ENCODE results near the gene TPX2.

Gene TPX2

DNA sequence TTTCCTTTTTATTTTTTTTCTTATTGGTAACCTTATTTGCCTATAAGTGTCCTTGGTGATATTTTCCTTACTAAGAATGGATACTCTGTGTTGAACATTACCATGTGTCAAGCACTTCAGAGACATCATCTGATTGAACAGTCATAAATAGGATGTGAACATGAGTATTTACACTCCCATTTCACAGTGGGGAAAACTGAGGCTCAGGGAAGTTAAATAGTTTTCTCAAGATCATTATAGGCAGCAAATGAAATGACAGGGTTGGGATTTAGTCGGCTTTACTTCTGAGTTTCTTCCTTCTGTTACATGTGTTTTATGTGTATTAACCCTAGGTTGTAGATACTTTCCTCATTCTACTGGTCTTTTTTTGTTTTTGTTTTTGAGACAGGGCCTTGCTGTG, 35.3 kb downstream of the TPX2 start:
- H4K8ac ChIP-seq (ENCODE audit: low read depth, low read length), result no peak overlapping the region
- no peak overlapping the region for H3K9ac ChIP-seq (ENCODE audit: low read length)
- WGBS (ENCODE audit: extremely low coverage, insufficient coverage, low lambda C conversion rate), result no CpG with 5 or more reads among the region's 1 CpG
- no peak overlapping the region for H2BK15ac ChIP-seq (replicated peaks; ENCODE audit: low read depth)
- no peaks in the 10 kb centered on the region for H3K79me2 ChIP-seq (ENCODE audit: control insufficient read depth, insufficient read depth, low read length)
- no peak overlapping the region for H2BK5ac ChIP-seq (ENCODE audit: low read length)
- H3K4me2 ChIP-seq (ENCODE audit: low read length), result no peak overlapping the region
- no peak for DNase-seq
- H3K4me1 ChIP-seq (ENCODE audit: control insufficient read depth, low read depth, low read length), result no peaks in the 10 kb centered on the region
- H4K5ac ChIP-seq (ENCODE audit: low read length), result no peak overlapping the region
- no peaks in the 10 kb centered on the region for H3K27me3 ChIP-seq (ENCODE audit: insufficient read depth, low read length, poor library complexity)
- no peak overlapping the region for H3K27ac ChIP-seq (ENCODE audit: low read depth, low read length)
- H2BK120ac ChIP-seq (ENCODE audit: low read depth, low read length), result no peak overlapping the region
- H3K4ac ChIP-seq (ENCODE audit: low read depth, low read length), result no peak overlapping the region
- no peak overlapping the region for H3K23ac ChIP-seq (ENCODE audit: low read length)
- H3K79me1 ChIP-seq (ENCODE audit: low read length), result no peaks in the 10 kb centered on the region
- H3K36me3 ChIP-seq (ENCODE audit: control insufficient read depth, insufficient read depth, low read length), result peaks cover 14% of the 10 kb centered on the region
- H3K56ac ChIP-seq (ENCODE audit: low read length), result no peak overlapping the region
- H3K4me3 ChIP-seq (ENCODE audit: low read length), result no peak overlapping the region
- no peak overlapping the region for H2AK5ac ChIP-seq (ENCODE audit: low read length)
- no peak overlapping the region for H3K18ac ChIP-seq (ENCODE audit: low read length)

DNA sequence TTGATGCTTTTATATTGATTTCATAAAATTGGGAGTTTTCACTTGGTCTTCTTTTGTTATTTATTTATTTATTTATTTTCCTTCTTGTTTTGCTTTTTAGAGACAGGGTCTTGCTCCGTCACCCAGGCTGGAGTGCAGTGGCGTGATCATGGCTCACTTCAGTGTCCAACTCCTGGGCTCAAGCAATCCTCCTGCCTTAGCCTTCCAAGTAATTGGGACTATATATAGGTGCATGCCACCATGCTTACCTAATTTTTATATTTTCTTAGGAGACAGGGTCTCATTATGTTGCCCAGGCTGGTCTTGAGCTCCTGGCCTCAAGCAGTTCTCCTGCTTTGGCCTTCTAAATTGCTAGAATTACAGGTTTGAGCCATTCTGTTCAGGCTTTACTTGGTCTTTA, 41.7 kb downstream of the TPX2 start:
- Histone ChIP-seq H3K27me3 (ENCODE audit: insufficient read depth, low read length, poor library complexity) (no peaks in the 10 kb centered on the region), H2BK120ac (ENCODE audit: low read depth, low read length) (no peak overlapping the region), H2BK15ac (replicated peaks; ENCODE audit: low read depth) (no peak overlapping the region), H3K4me2 (ENCODE audit: low read length) (no peak overlapping the region), H3K4me3 (ENCODE audit: low read length) (no peak overlapping the region), H4K5ac (ENCODE audit: low read length) (no peak overlapping the region), H3K56ac (ENCODE audit: low read length) (no peak overlapping the region), H3K4me1 (ENCODE audit: control insufficient read depth, low read depth, low read length) (no peaks in the 10 kb centered on the region), H3K36me3 (ENCODE audit: control insufficient read depth, insufficient read depth, low read length) (peaks cover 25% of the 10 kb centered on the region), H2BK5ac (ENCODE audit: low read length) (no peak overlapping the region), H4K8ac (ENCODE audit: low read depth, low read length) (no peak overlapping the region), H3K79me2 (ENCODE audit: control insufficient read depth, insufficient read depth, low read length) (no peaks in the 10 kb centered on the region), H3K79me1 (ENCODE audit: low read length) (no peaks in the 10 kb centered on the region), H3K9ac (ENCODE audit: low read length) (no peak overlapping the region), H2AK5ac (ENCODE audit: low read length) (no peak overlapping the region), H3K27ac (ENCODE audit: low read depth, low read length) (no peak overlapping the region), H3K18ac (ENCODE audit: low read length) (no peak overlapping the region), H3K23ac (ENCODE audit: low read length) (no peak overlapping the region), H3K4ac (ENCODE audit: low read depth, low read length) (no peak overlapping the region)
- no peak for DNase-seq
- no CpG with 5 or more reads among the region's 2 CpGs for WGBS (ENCODE audit: extremely low coverage, insufficient coverage, low lambda C conversion rate)

- Histone ChIP-seq H3K4me2 (ENCODE audit: low read length) (no peak overlapping the region), H3K4ac (ENCODE audit: low read depth, low read length) (no peak overlapping the region), H3K79me2 (ENCODE audit: control insufficient read depth, insufficient read depth, low read length) (no peaks in the 10 kb centered on the region), H2BK15ac (replicated peaks; ENCODE audit: low read depth) (no peak overlapping the region), H2BK120ac (ENCODE audit: low read depth, low read length) (no peak overlapping the region), H3K27ac (ENCODE audit: low read depth, low read length) (no peak overlapping the region), H3K18ac (ENCODE audit: low read length) (no peak overlapping the region), H3K27me3 (ENCODE audit: insufficient read depth, low read length, poor library complexity) (no peaks in the 10 kb centered on the region), H3K9ac (ENCODE audit: low read length) (no peak overlapping the region), H2BK5ac (ENCODE audit: low read length) (no peak overlapping the region), H3K56ac (ENCODE audit: low read length) (no peak overlapping the region), H2AK5ac (ENCODE audit: low read length) (no peak overlapping the region), H3K4me1 (ENCODE audit: control insufficient read depth, low read depth, low read length) (no peaks in the 10 kb centered on the region), H4K5ac (ENCODE audit: low read length) (no peak overlapping the region), H3K79me1 (ENCODE audit: low read length) (no peaks in the 10 kb centered on the region), H3K23ac (ENCODE audit: low read length) (no peak overlapping the region), H3K36me3 (ENCODE audit: control insufficient read depth, insufficient read depth, low read length) (peaks cover 28% of the 10 kb centered on the region), H4K8ac (ENCODE audit: low read depth, low read length) (no peak overlapping the region), H3K4me3 (ENCODE audit: low read length) (no peak overlapping the region)
- WGBS (ENCODE audit: extremely low coverage, insufficient coverage, low lambda C conversion rate), result no CpG with 5 or more reads among the region's 4 CpGs
- DNase-seq, result no peak
Observed at GRCh38 chr20:31781945-31782344, 42.9 kb downstream of the TPX2 start.

DNA sequence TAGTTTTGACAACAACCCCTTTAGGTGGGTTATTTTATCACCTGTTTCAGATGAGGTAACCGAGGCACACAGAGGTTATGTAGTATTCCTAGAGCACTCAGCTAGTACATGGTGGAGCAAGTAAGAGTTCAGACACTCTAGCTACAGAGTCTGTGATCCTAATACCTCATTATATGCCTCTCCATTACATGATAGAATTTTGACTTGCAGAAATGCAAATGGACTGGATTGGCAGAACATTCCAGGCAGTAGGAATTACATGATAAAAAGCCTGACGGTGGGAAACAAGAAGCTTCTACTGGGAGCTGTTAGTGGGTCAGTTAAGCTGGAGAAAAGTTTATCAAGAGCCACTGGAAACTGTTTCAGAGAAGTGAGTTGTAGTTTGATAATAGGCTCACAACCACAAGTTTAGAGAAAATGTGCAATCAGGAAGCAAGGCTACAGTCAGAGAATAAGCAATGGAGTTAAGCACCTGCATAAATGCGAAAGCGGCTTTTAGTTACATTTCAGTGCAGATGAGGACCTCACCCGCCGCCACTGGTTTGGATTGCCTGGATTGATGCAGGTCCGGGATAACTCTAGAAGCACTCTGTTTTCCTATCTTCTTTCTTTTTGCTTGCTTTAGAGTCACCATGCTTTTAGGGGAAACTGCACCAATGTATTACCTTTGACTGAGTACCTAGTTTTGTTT, 45.4 kb downstream of the TPX2 start:
- no peak overlapping the region for H2BK120ac ChIP-seq (ENCODE audit: low read depth, low read length)
- H3K79me2 ChIP-seq (ENCODE audit: control insufficient read depth, insufficient read depth, low read length), result no peaks in the 10 kb centered on the region
- no peak overlapping the region for H2BK15ac ChIP-seq (replicated peaks; ENCODE audit: low read depth)
- H4K8ac ChIP-seq (ENCODE audit: low read depth, low read length), result no peak overlapping the region
- no peak for DNase-seq
- no peak overlapping the region for H3K18ac ChIP-seq (ENCODE audit: low read length)
- no peak overlapping the region for H4K5ac ChIP-seq (ENCODE audit: low read length)
- H3K79me1 ChIP-seq (ENCODE audit: low read length), result no peaks in the 10 kb centered on the region
- no peak overlapping the region for H2BK5ac ChIP-seq (ENCODE audit: low read length)
- no peak overlapping the region for H3K4me2 ChIP-seq (ENCODE audit: low read length)
- WGBS (ENCODE audit: extremely low coverage, insufficient coverage, low lambda C conversion rate), result no CpG with 5 or more reads among the region's 7 CpGs
- no peak overlapping the region for H2AK5ac ChIP-seq (ENCODE audit: low read length)
- no peak overlapping the region for H3K27ac ChIP-seq (ENCODE audit: low read depth, low read length)
- no peak overlapping the region for H3K9ac ChIP-seq (ENCODE audit: low read length)
- no peak overlapping the region for H3K23ac ChIP-seq (ENCODE audit: low read length)
- H3K56ac ChIP-seq (ENCODE audit: low read length), result no peak overlapping the region
- H3K4me3 ChIP-seq (ENCODE audit: low read length), result no peak overlapping the region
- no peaks in the 10 kb centered on the region for H3K4me1 ChIP-seq (ENCODE audit: control insufficient read depth, low read depth, low read length)
- peaks cover 17% of the 10 kb centered on the region for H3K36me3 ChIP-seq (ENCODE audit: control insufficient read depth, insufficient read depth, low read length)
- H3K4ac ChIP-seq (ENCODE audit: low read depth, low read length), result no peak overlapping the region
- H3K27me3 ChIP-seq (ENCODE audit: insufficient read depth, low read length, poor library complexity), result no peaks in the 10 kb centered on the region

DNA sequence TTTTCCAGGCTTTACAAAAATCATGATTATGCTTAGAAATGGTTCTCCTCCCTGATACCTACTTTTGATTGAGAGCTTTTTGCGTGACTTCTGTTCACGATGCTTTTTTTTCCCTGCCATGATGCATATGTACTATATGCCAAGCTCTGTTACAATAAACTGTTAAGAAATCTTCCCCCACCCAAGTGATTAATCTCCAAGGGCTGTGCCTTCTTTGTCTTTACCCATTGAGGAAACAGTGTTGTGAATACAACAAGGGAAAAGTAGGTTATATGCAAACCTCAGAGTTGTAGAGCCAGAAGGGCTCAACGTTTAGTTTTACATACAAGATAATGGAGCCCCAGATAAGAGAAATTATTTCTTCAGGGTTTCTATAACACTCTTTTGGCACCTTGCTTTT, 46.0 kb downstream of the TPX2 start:
- no peaks in the 10 kb centered on the region for H3K79me1 ChIP-seq (ENCODE audit: low read length)
- no peaks in the 10 kb centered on the region for H3K4me1 ChIP-seq (ENCODE audit: control insufficient read depth, low read depth, low read length)
- H3K27ac ChIP-seq (ENCODE audit: low read depth, low read length), result no peak overlapping the region
- no peak overlapping the region for H2BK5ac ChIP-seq (ENCODE audit: low read length)
- no peak overlapping the region for H3K23ac ChIP-seq (ENCODE audit: low read length)
- no peak overlapping the region for H2BK120ac ChIP-seq (ENCODE audit: low read depth, low read length)
- DNase-seq, result no peak
- H3K9ac ChIP-seq (ENCODE audit: low read length), result no peak overlapping the region
- H3K27me3 ChIP-seq (ENCODE audit: insufficient read depth, low read length, poor library complexity), result no peaks in the 10 kb centered on the region
- no peak overlapping the region for H3K18ac ChIP-seq (ENCODE audit: low read length)
- H4K5ac ChIP-seq (ENCODE audit: low read length), result no peak overlapping the region
- no peak overlapping the region for H2BK15ac ChIP-seq (replicated peaks; ENCODE audit: low read depth)
- no peak overlapping the region for H3K4ac ChIP-seq (ENCODE audit: low read depth, low read length)
- no peak overlapping the region for H3K56ac ChIP-seq (ENCODE audit: low read length)
- no CpG with 5 or more reads among the region's 3 CpGs for WGBS (ENCODE audit: extremely low coverage, insufficient coverage, low lambda C conversion rate)
- H2AK5ac ChIP-seq (ENCODE audit: low read length), result no peak overlapping the region
- H4K8ac ChIP-seq (ENCODE audit: low read depth, low read length), result no peak overlapping the region
- no peak overlapping the region for H3K4me2 ChIP-seq (ENCODE audit: low read length)
- peaks cover 15% of the 10 kb centered on the region for H3K36me3 ChIP-seq (ENCODE audit: control insufficient read depth, insufficient read depth, low read length)
- no peak overlapping the region for H3K4me3 ChIP-seq (ENCODE audit: low read length)
- no peaks in the 10 kb centered on the region for H3K79me2 ChIP-seq (ENCODE audit: control insufficient read depth, insufficient read depth, low read length)

GRCh38 chr20:31788578-31788977, 49.5 kb downstream of the TPX2 start:
- Histone ChIP-seq H3K27ac (ENCODE audit: low read depth, low read length) (no peak overlapping the region), H2AK5ac (ENCODE audit: low read length) (no peak overlapping the region), H3K56ac (ENCODE audit: low read length) (no peak overlapping the region), H3K9ac (ENCODE audit: low read length) (no peak overlapping the region), H2BK5ac (ENCODE audit: low read length) (no peak overlapping the region), H3K79me2 (ENCODE audit: control insufficient read depth, insufficient read depth, low read length) (no peaks in the 10 kb centered on the region), H3K79me1 (ENCODE audit: low read length) (no peaks in the 10 kb centered on the region), H3K4me1 (ENCODE audit: control insufficient read depth, low read depth, low read length) (no peaks in the 10 kb centered on the region), H3K36me3 (ENCODE audit: control insufficient read depth, insufficient read depth, low read length) (peaks cover 7% of the 10 kb centered on the region), H3K4ac (ENCODE audit: low read depth, low read length) (no peak overlapping the region), H3K27me3 (ENCODE audit: insufficient read depth, low read length, poor library complexity) (no peaks in the 10 kb centered on the region), H2BK15ac (replicated peaks; ENCODE audit: low read depth) (no peak overlapping the region), H3K18ac (ENCODE audit: low read length) (no peak overlapping the region), H3K4me3 (ENCODE audit: low read length) (no peak overlapping the region), H4K5ac (ENCODE audit: low read length) (no peak overlapping the region), H3K4me2 (ENCODE audit: low read length) (no peak overlapping the region), H4K8ac (ENCODE audit: low read depth, low read length) (no peak overlapping the region), H2BK120ac (ENCODE audit: low read depth, low read length) (no peak overlapping the region), H3K23ac (ENCODE audit: low read length) (no peak overlapping the region)
- no CpG with 5 or more reads among the region's 3 CpGs for WGBS (ENCODE audit: extremely low coverage, insufficient coverage, low lambda C conversion rate)
- peak; percentile 44 for DNase-seq

All from mesendoderm (in vitro differentiated cells).